HEK293T (cell line): ENCODE measurements around the gene NLRP1.

Source experiments
- CTCF ChIA-PET: fragments of 350-600 bp; formaldehyde crosslinking; extraction: SDS; loops from one replicate; lab custom pipeline; 2021; ENCODE audit warnings: antibody characterized with exemption, inconsistent platforms; lab: Yijun Ruan, JAX
- POLR2A ChIA-PET: fragments of 350-600 bp; formaldehyde crosslinking; extraction: SDS; loops from one replicate; lab custom pipeline; 2020; ENCODE audit warnings: antibody characterized with exemption, inconsistent platforms; lab: Yijun Ruan, JAX
- DNase-seq: peaks from one replicate; pipeline ENCODE4 v3.0.0; 2012; ENCODE audit warnings: mixed read lengths; ENCODE audit errors: extremely low spot score
- ARNT ChIP-seq: fragments of 450-650 bp; IDR thresholded peaks from 2 replicates; pipeline ENCODE4 v1.6.1; 2017; ENCODE audit warnings: mild to moderate bottlenecking
- BHLHE40 ChIP-seq: fragments of 450-650 bp; IDR thresholded peaks from 2 replicates; pipeline ENCODE4 v1.6.1; 2016; ENCODE audit warnings: mild to moderate bottlenecking, moderate library complexity, borderline replicate concordance
- CTBP1 ChIP-seq: fragments of 450-650 bp; IDR thresholded peaks from 2 replicates; pipeline ENCODE4 v1.6.1; 2016; ENCODE audit warnings: borderline replicate concordance
- ELF4 ChIP-seq: fragments of 450-650 bp; IDR thresholded peaks from 2 replicates; pipeline ENCODE4 v1.6.1; 2017; ENCODE audit warnings: antibody characterized with exemption
- FOXA1 ChIP-seq: fragments of 450-650 bp; IDR thresholded peaks from 2 replicates; pipeline ENCODE4 v1.6.1; 2016; ENCODE audit warnings: mild to moderate bottlenecking
- FOXK2 ChIP-seq: fragments of 450-650 bp; IDR thresholded peaks from 2 replicates; pipeline ENCODE4 v1.6.1; 2016; ENCODE audit warnings: mild to moderate bottlenecking
- FOXM1 ChIP-seq: fragments of 450-650 bp; IDR thresholded peaks from 2 replicates; pipeline ENCODE4 v1.6.1; 2017; ENCODE audit warnings: mild to moderate bottlenecking, borderline replicate concordance
- HDGF ChIP-seq: fragments of 450-650 bp; IDR thresholded peaks from 2 replicates; pipeline ENCODE4 v1.6.1; 2017; ENCODE audit warnings: antibody characterized with exemption, borderline replicate concordance
- L3MBTL2 ChIP-seq: fragments of 450-650 bp; conservative IDR thresholded peaks from 2 replicates; pipeline ENCODE4 v1.6.1; 2016; ENCODE audit warnings: mild to moderate bottlenecking
- LEF1 ChIP-seq: fragments of 450-650 bp; IDR thresholded peaks from 2 replicates; pipeline ENCODE4 v1.6.1; 2017; ENCODE audit warnings: mild to moderate bottlenecking, borderline replicate concordance
- NFRKB ChIP-seq: fragments of 450-650 bp; IDR thresholded peaks from 2 replicates; pipeline ENCODE4 v1.6.1; 2016; ENCODE audit warnings: mild to moderate bottlenecking, moderate library complexity
- SP1 ChIP-seq: fragments of 450-650 bp; IDR thresholded peaks from 2 replicates; pipeline ENCODE4 v1.6.1; 2017
- SUZ12 ChIP-seq: fragments of 450-650 bp; IDR thresholded peaks from 2 replicates; pipeline ENCODE4 v1.6.1; 2016; ENCODE audit warnings: mild to moderate bottlenecking
- TARDBP ChIP-seq: fragments of 450-650 bp; IDR thresholded peaks from 2 replicates; pipeline ENCODE4 v1.6.1; 2016
- ZNF384 ChIP-seq: fragments of 450-650 bp; IDR thresholded peaks from 2 replicates; pipeline ENCODE4 v1.6.1; 2016
- TF ChIP-seq, protein P1 (sequence below): fragments of 450-650 bp; IDR thresholded peaks from 2 replicates; pipeline ENCODE4 v1.6.1; 2016

The NLRP1 gene

DNA sequence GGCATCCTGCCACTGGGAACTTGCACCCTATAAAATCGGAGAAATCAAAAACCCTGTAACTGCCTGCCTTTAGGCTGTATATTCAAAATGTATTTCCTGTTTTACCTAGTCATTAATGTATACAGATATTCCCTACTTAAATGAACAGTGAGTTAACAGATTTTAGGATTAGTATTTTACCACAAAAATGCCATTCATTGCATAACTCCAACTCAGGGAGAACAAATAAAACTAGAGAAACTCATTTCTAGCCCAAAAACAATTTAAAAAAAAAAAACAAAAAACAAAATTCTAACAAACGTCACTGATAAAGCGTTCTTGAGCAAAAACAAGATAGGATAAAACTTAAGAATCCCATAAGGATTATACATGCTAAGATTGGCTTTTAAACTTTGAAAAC lies 111.8 kb downstream of the NLRP1 start:
- CTCF ChIA-PET: no interaction called here
- TF ChIP-seq SP1 (no peak), ELF4 (no peak), CTBP1 (no peak), TARDBP (no peak), FOXK2 (no peak), FOXA1 (no peak)
- no peak for DNase-seq
- POLR2A ChIA-PET: interaction anchor here (2.1 kb wide), 1 partner anchor 14 kb away, joined by 8 read pairs; the partner anchor contains the start of genes DERL2 and MIS12

DNA sequence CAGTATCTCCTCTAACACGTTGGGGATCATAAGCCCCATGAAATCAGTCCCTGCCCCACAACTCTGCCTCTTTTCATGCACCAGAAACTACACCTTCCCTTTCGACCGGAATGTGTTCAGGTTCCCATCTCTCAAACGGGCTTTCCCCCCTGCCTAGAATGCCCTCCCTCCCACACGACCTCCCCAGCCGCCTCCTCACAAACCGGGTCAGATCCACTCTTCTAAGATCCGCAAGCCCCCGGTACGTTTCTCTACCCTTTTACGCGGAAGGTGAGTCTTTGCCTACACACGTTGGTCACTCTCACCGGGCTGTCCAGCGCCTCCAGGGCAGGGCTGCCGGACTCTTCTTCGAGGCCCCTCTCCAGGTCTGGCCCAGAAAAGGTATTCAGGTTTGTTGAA lies 116.2 kb downstream of the NLRP1 start:
- TF ChIP-seq ZNF384 (no peak), LEF1 (no peak), L3MBTL2 (no peak), NFRKB (no peak), HDGF (no peak), SP1 (no peak), ELF4 (no peak), SUZ12 (no peak), BHLHE40 (no peak), ARNT (no peak), FOXK2 (no peak), FOXA1 (no peak), CTBP1 (no peak), TARDBP (no peak), FOXM1 (no peak)
- TF ChIP-seq, protein P1, sequence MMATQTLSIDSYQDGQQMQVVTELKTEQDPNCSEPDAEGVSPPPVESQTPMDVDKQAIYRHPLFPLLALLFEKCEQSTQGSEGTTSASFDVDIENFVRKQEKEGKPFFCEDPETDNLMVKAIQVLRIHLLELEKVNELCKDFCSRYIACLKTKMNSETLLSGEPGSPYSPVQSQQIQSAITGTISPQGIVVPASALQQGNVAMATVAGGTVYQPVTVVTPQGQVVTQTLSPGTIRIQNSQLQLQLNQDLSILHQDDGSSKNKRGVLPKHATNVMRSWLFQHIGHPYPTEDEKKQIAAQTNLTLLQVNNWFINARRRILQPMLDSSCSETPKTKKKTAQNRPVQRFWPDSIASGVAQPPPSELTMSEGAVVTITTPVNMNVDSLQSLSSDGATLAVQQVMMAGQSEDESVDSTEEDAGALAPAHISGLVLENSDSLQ: no peak
- peak; percentile 17 for DNase-seq
- ChIA-PET POLR2A (interaction anchor here (0.9 to 4.8 kb wide), 9 partner anchors 9 to 967 kb away, joined by 3 to 71 read pairs (median 4); partner anchors contain the start of genes C1QBP, DERL2 and MIS12), CTCF (no interaction called here)

DNA sequence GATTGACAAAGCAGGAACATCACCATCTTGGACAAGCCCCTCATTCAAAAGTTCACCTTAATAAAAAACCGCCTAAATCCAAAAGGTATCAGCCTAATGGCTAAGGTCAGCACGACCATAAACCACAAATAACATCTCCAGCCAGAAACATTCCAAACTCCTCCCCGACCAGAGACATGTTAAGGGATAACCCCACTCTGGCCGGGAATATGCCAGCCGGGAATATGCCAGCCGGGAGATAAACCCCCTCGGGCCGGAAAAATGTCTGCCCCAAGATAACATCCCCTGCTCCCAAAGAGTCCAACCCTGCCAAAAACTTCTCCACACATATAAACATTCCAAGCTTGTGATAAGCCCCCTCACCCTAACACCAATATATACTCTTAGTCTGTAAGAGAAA lies 116.9 kb downstream of the NLRP1 start:
- no peak for TF ChIP-seq SUZ12
- no peak for TF ChIP-seq CTBP1
- TF ChIP-seq L3MBTL2: no peak
- DNase-seq: no peak
- ChIA-PET POLR2A (interaction anchor here (1.6 to 4.8 kb wide), 2 partner anchors 18 to 58 kb away, joined by 4 to 71 read pairs; partner anchors contain the start of genes DERL2 and MIS12), CTCF (no interaction called here)

DNA sequence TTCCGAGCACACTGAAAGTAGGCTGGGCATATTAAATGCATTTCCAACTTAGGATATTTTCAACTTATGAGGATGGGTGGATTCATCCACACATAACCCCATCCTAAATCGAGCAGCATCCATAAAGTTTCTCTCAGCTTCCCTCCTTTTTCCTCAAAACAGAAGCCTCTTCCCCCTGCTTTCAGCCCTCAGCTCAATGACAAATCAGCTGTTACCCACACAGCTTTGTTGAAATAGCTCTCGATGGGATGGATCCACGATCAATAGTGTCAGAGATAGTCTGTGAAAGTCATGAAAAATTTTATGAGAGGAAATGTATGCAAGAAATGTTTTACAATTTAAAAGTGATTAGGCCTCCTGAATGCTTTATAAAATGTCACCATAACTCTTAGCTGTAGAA lies 118.0 kb downstream of the NLRP1 start:
- ChIA-PET POLR2A (interaction anchor here (0.6 to 4.2 kb wide), 3 partner anchors 20 to 274 kb away, joined by 3 to 22 read pairs (median 4); partner anchors contain the start of genes C1QBP, DERL2, MIS12 and ZNF594), CTCF (no interaction called here)
- DNase-seq: no peak
- TF ChIP-seq ZNF384 (no peak), NFRKB (no peak), HDGF (no peak), ARNT (no peak), FOXM1 (no peak), TARDBP (no peak), SP1 (no peak), BHLHE40 (no peak), SUZ12 (no peak), L3MBTL2 (no peak), CTBP1 (no peak), ELF4 (no peak), LEF1 (no peak), FOXK2 (no peak), FOXA1 (no peak)
- TF ChIP-seq, protein P1: no peak

DNA sequence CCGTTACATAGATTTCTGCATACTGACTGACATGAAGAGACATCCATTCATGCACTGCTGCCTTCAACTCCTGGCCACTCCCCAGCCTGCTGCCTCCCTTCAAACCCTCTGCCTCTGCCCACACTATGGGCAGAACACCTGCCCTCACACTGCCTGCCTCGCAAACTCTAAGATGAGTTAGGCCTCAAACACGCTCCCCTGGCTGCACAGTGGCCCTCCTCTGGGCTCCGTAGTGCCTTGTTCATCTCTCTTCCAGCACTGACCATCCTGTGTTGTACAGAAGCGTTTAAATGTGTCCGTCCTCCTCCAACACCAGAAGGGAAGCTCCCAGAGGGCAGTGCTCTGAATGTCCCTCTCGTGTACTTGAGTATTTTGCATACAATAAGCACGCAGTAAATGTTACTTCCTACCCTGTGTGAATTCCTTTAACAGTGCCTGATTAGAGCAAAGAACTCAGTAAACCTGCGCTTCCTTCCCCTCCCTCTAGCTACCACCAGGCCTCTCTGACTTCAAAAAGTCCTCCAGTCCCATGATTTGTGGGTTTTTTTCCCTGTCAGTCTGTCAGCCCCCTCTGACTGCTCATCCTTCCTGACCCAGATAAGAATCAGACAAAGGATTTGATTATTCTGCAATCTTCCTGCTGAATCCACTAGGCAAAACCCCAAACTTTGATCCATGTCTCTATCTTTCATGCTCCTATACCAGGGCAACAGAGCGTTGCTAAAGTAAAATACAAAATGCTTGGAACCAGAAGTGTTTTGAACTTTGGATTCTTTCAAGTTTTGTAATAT lies 119.4 kb downstream of the NLRP1 start:
- DNase-seq: no peak
- POLR2A ChIA-PET: interaction anchor here (0.6 to 4.2 kb wide), 2 partner anchors 21 to 26 kb away, joined by 3 to 22 read pairs; partner anchors contain the start of genes C1QBP, DERL2 and MIS12
- CTCF ChIA-PET: interaction anchor here (0.9 kb wide), 1 partner anchor 26 kb away, joined by 3 read pairs; the partner anchor contains the start of gene C1QBP
- no peak for TF ChIP-seq ZNF384
- no peak for TF ChIP-seq ELF4
- no peak for TF ChIP-seq FOXM1
- no peak for TF ChIP-seq L3MBTL2
- no peak for TF ChIP-seq HDGF
- TF ChIP-seq FOXA1: no peak
- no peak for TF ChIP-seq SUZ12
- no peak for TF ChIP-seq LEF1
- TF ChIP-seq, protein P1: no peak
- TF ChIP-seq CTBP1: no peak
- TF ChIP-seq NFRKB: no peak
- no peak for TF ChIP-seq TARDBP
- TF ChIP-seq SP1: no peak
- no peak for TF ChIP-seq FOXK2
- TF ChIP-seq ARNT: no peak
- no peak for TF ChIP-seq BHLHE40
